Measurements from ENCODE around the gene ZBTB20.

ZBTB20 gene

GRCh38 chr3:115018694-115019093 is 128.4 kb downstream of the ZBTB20 start:
- ChIA-PET CTCF (interaction anchor here (0.6 kb wide), 1 partner anchor 242 kb away, joined by 3 read pairs; no protein-coding TSS in a partner anchor), POLR2A (no interaction called here)
- Histone ChIP-seq H3K36me3 (ENCODE audit: control insufficient read depth in 4 of 4, insufficient read depth in 4 of 4, low read length in 3 of 4) (peaks cover 0 to 4% (median 3%) of the 10 kb centered on the region in 4 experiments), H3K4me3 (ENCODE audit: control insufficient read depth in 1 of 7, extremely low read depth in 1 of 7, insufficient read depth in 4 of 7, low read depth in 2 of 7, low read length in 6 of 7) (no peak overlapping the region), H3K27ac (ENCODE audit: insufficient read depth in 1 of 2, low read depth in 1 of 2, low read length in 2 of 2, poor library complexity in 1 of 2, severe bottlenecking in 2 of 2) (no peak overlapping the region), H3K27me3 (replicated peaks in 2 of 5; ENCODE audit: control insufficient read depth in 4 of 5, insufficient read depth in 5 of 5, low read length in 4 of 5) (no peaks in the 10 kb centered on the region), H3K9me3 (ENCODE audit: control extremely low read depth in 1 of 5, control insufficient read depth in 4 of 5, insufficient read depth in 2 of 5, low read depth in 1 of 5, low read length in 4 of 5) (peaks cover 0 to 15% (median 3%) of the 10 kb centered on the region in 5 experiments), H3K4me1 (ENCODE audit: control extremely low read depth in 1 of 4, control insufficient read depth in 4 of 4, insufficient read depth in 4 of 4, low read length in 3 of 4) (peaks cover 0 to 5% (median 2%) of the 10 kb centered on the region in 4 experiments)
- no peak for DNase-seq
- WGBS (ENCODE audit: insufficient coverage), result no CpG with 5 or more reads among the region's 2 CpGs

GRCh38 chr3:115007966-115008365 is 139.1 kb downstream of the ZBTB20 start:
- CTCF ChIA-PET, result no interaction called here
- WGBS (ENCODE audit: insufficient coverage), result no CpG with 5 or more reads among the region's 1 CpG
- POLR2A ChIA-PET, result no interaction called here
- H3K36me3 ChIP-seq (ENCODE audit: control insufficient read depth in 4 of 4, insufficient read depth in 4 of 4, low read length in 3 of 4), result peaks cover 0 to 9% (median 6%) of the 10 kb centered on the region in 4 experiments
- H3K27ac ChIP-seq (ENCODE audit: insufficient read depth in 1 of 2, low read depth in 1 of 2, low read length in 2 of 2, poor library complexity in 1 of 2, severe bottlenecking in 2 of 2), result no peak overlapping the region
- no peak for DNase-seq
- peaks cover 0 to 21% (median 3%) of the 10 kb centered on the region in 5 experiments for H3K9me3 ChIP-seq (ENCODE audit: control extremely low read depth in 1 of 5, control insufficient read depth in 4 of 5, insufficient read depth in 2 of 5, low read depth in 1 of 5, low read length in 4 of 5)
- no peaks in the 10 kb centered on the region for H3K4me1 ChIP-seq (ENCODE audit: control extremely low read depth in 1 of 4, control insufficient read depth in 4 of 4, insufficient read depth in 4 of 4, low read length in 3 of 4)
- no peak overlapping the region for H3K4me3 ChIP-seq (ENCODE audit: control insufficient read depth in 1 of 7, extremely low read depth in 1 of 7, insufficient read depth in 4 of 7, low read depth in 2 of 7, low read length in 6 of 7)
- no peaks in the 10 kb centered on the region for H3K27me3 ChIP-seq (replicated peaks in 2 of 5; ENCODE audit: control insufficient read depth in 4 of 5, insufficient read depth in 5 of 5, low read length in 4 of 5)

GRCh38 chr3:115004201-115005140 is 142.6 kb downstream of the ZBTB20 start:
- Histone ChIP-seq H3K27me3 (replicated peaks in 2 of 5; ENCODE audit: control insufficient read depth in 4 of 5, insufficient read depth in 5 of 5, low read length in 4 of 5) (no peaks in the 10 kb centered on the region), H3K27ac (ENCODE audit: insufficient read depth in 1 of 2, low read depth in 1 of 2, low read length in 2 of 2, poor library complexity in 1 of 2, severe bottlenecking in 2 of 2) (no peak overlapping the region), H3K4me1 (ENCODE audit: control extremely low read depth in 1 of 4, control insufficient read depth in 4 of 4, insufficient read depth in 4 of 4, low read length in 3 of 4) (no peaks in the 10 kb centered on the region), H3K9me3 (ENCODE audit: control extremely low read depth in 1 of 5, control insufficient read depth in 4 of 5, insufficient read depth in 2 of 5, low read depth in 1 of 5, low read length in 4 of 5) (peaks cover 0 to 26% (median under 1%) of the 10 kb centered on the region in 5 experiments), H3K36me3 (ENCODE audit: control insufficient read depth in 4 of 4, insufficient read depth in 4 of 4, low read length in 3 of 4) (peaks cover 0 to 9% (median 3%) of the 10 kb centered on the region in 4 experiments), H3K4me3 (ENCODE audit: control insufficient read depth in 1 of 7, extremely low read depth in 1 of 7, insufficient read depth in 4 of 7, low read depth in 2 of 7, low read length in 6 of 7) (no peak overlapping the region)
- DNase-seq, result no peak
- 100% methylated on average over 1 of the region's 2 CpGs for WGBS (ENCODE audit: insufficient coverage)
- POLR2A ChIA-PET, result no interaction called here
- CTCF ChIA-PET, result no interaction called here

GRCh38 chr3:114998971-114999579 is 148.0 kb downstream of the ZBTB20 start:
- Histone ChIP-seq H3K9me3 (ENCODE audit: control extremely low read depth in 1 of 5, control insufficient read depth in 4 of 5, insufficient read depth in 2 of 5, low read depth in 1 of 5, low read length in 4 of 5) (peaks cover 0 to 23% (median 0%) of the 10 kb centered on the region in 5 experiments), H3K27me3 (replicated peaks in 2 of 5; ENCODE audit: control insufficient read depth in 4 of 5, insufficient read depth in 5 of 5, low read length in 4 of 5) (no peaks in the 10 kb centered on the region), H3K36me3 (ENCODE audit: control insufficient read depth in 4 of 4, insufficient read depth in 4 of 4, low read length in 3 of 4) (peaks cover 0 to 9% (median 0%) of the 10 kb centered on the region in 4 experiments), H3K4me3 (ENCODE audit: control insufficient read depth in 1 of 7, extremely low read depth in 1 of 7, insufficient read depth in 4 of 7, low read depth in 2 of 7, low read length in 6 of 7) (no peak overlapping the region), H3K4me1 (ENCODE audit: control extremely low read depth in 1 of 4, control insufficient read depth in 4 of 4, insufficient read depth in 4 of 4, low read length in 3 of 4) (no peaks in the 10 kb centered on the region), H3K27ac (ENCODE audit: insufficient read depth in 1 of 2, low read depth in 1 of 2, low read length in 2 of 2, poor library complexity in 1 of 2, severe bottlenecking in 2 of 2) (no peak overlapping the region)
- POLR2A ChIA-PET, result no interaction called here
- CTCF ChIA-PET, result no interaction called here
- WGBS (ENCODE audit: insufficient coverage), result no CpG with 5 or more reads among the region's 2 CpGs
- no peak for DNase-seq

GRCh38 chr3:114994554-114995341 is 152.3 kb downstream of the ZBTB20 start:
- no peaks in the 10 kb centered on the region for H3K4me1 ChIP-seq (ENCODE audit: control extremely low read depth in 1 of 4, control insufficient read depth in 4 of 4, insufficient read depth in 4 of 4, low read length in 3 of 4)
- no peak for DNase-seq
- no peak overlapping the region for H3K27ac ChIP-seq (ENCODE audit: insufficient read depth in 1 of 2, low read depth in 1 of 2, low read length in 2 of 2, poor library complexity in 1 of 2, severe bottlenecking in 2 of 2)
- peaks cover 0 to 2% (median 0%) of the 10 kb centered on the region in 5 experiments for H3K9me3 ChIP-seq (ENCODE audit: control extremely low read depth in 1 of 5, control insufficient read depth in 4 of 5, insufficient read depth in 2 of 5, low read depth in 1 of 5, low read length in 4 of 5)
- no peaks in the 10 kb centered on the region for H3K27me3 ChIP-seq (replicated peaks in 2 of 5; ENCODE audit: control insufficient read depth in 4 of 5, insufficient read depth in 5 of 5, low read length in 4 of 5)
- ChIA-PET CTCF (no interaction called here), POLR2A (no interaction called here)
- no peak overlapping the region for H3K4me3 ChIP-seq (ENCODE audit: control insufficient read depth in 1 of 7, extremely low read depth in 1 of 7, insufficient read depth in 4 of 7, low read depth in 2 of 7, low read length in 6 of 7)
- 100% methylated on average over 3 of the region's 6 CpGs for WGBS (ENCODE audit: insufficient coverage)
- H3K36me3 ChIP-seq (ENCODE audit: control insufficient read depth in 4 of 4, insufficient read depth in 4 of 4, low read length in 3 of 4), result no peaks in the 10 kb centered on the region

- H3K4me3 ChIP-seq (ENCODE audit: control insufficient read depth in 1 of 7, extremely low read depth in 1 of 7, insufficient read depth in 4 of 7, low read depth in 2 of 7, low read length in 6 of 7), result no peak overlapping the region
- WGBS (ENCODE audit: insufficient coverage), result no CpG with 5 or more reads among the region's 1 CpG
- CTCF ChIA-PET, result no interaction called here
- no peaks in the 10 kb centered on the region for H3K4me1 ChIP-seq (ENCODE audit: control extremely low read depth in 1 of 4, control insufficient read depth in 4 of 4, insufficient read depth in 4 of 4, low read length in 3 of 4)
- no peak for DNase-seq
- H3K9me3 ChIP-seq (ENCODE audit: control extremely low read depth in 1 of 5, control insufficient read depth in 4 of 5, insufficient read depth in 2 of 5, low read depth in 1 of 5, low read length in 4 of 5), result no peaks in the 10 kb centered on the region
- no peak overlapping the region for H3K27ac ChIP-seq (ENCODE audit: insufficient read depth in 1 of 2, low read depth in 1 of 2, low read length in 2 of 2, poor library complexity in 1 of 2, severe bottlenecking in 2 of 2)
- POLR2A ChIA-PET, result no interaction called here
- H3K36me3 ChIP-seq (ENCODE audit: control insufficient read depth in 4 of 4, insufficient read depth in 4 of 4, low read length in 3 of 4), result peaks cover 0 to 2% (median 0%) of the 10 kb centered on the region in 4 experiments
- no peaks in the 10 kb centered on the region for H3K27me3 ChIP-seq (replicated peaks in 2 of 5; ENCODE audit: control insufficient read depth in 4 of 5, insufficient read depth in 5 of 5, low read length in 4 of 5)
These were observed 161.3 kb downstream of the ZBTB20 start for GRCh38 chr3:114985776-114986175.

Data from common myeloid progenitor, CD34-positive (primary cell).